ENCODE results near the gene PRDM12.

Gene PRDM12

DNA sequence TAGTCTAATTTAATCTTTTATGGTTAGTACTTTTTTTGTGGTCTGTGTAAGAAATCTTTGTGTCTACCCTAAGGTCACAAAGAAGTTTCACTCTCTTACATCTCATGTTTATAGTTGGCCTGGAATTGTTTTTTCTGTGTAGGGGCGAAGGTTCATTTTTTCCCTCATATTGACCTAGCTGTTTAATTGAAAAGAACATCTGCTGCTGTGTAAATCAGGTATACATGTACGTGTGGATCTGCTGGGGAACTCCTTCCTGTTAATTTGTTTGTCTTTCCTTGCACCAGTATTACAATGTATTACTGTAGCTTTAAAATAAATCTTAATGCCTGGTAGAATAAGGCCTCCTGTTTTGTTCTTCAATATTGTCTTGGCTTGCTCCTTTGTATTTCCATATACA lies 67.0 kb downstream of the PRDM12 start:
- no peak for DNase-seq

DNA sequence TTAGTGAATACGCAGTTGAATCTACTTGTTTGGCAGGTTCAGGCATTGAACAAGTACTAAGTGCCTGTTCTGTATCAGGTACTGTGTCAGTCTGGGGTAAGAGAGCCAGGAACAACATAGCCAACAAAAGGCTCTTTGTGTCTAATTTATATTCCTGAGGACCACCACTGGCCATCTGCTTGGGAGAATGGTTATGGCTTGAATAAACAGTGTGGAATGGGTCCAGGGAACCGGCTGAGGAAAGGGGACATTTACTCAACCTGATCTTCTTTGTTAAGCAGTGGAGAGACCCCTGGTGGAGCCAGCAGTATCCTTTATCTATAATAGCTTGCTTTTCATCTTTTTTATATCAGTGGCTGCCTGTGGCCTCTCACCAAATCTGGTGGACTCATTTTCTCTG lies 67.7 kb downstream of the PRDM12 start:
- DNase-seq, result no peak
